Pulmonary artery endothelial cell (primary cell): ENCODE results near the gene GPALPP1. TPM values are rescaled to one million over a fixed set of nuclear protein-coding genes. Genes with fewer than 3 reads are reported as not detected.
"Not testable (repeated sequence)": the region's sequence is repeated elsewhere in the genome, so short reads cannot be mapped to it uniquely, and the experiment has no call there.

Source experiments
- DNase-seq: peaks from one replicate; pipeline ENCODE4 v3.0.0-alpha.2; 2011; ENCODE audit warnings: low read depth, low spot score
- total RNA-seq: library from RNA; depleted of rRNA; stranded (reverse); fragments of >200 nt; gene quantifications from 2 replicates; pipeline ENCODE4 v1.2.3, GENCODE V29; 2014

Gene GPALPP1
- total RNA-seq, 1 donor from 2014 or later = 30.1 TPM

DNA sequence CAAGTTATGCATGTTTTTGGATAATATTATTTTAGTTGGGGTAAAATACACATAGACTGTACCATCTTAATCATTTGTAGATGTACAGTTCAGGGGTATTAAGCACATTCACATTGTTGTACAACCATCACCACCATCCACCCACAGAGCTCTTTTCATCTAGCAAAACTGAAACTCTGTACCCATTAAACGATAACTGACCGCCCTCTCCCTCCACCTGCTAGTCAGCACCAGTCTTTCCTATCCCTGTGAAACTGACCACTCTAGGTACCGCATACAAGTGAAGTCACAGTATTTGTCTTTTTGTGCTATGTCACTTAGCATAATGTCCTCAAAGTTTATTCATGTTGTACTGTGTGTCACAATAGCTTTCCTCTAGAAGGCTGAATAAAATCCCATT is 70.7 kb downstream of the GPALPP1 start:
- no peak for DNase-seq

DNA sequence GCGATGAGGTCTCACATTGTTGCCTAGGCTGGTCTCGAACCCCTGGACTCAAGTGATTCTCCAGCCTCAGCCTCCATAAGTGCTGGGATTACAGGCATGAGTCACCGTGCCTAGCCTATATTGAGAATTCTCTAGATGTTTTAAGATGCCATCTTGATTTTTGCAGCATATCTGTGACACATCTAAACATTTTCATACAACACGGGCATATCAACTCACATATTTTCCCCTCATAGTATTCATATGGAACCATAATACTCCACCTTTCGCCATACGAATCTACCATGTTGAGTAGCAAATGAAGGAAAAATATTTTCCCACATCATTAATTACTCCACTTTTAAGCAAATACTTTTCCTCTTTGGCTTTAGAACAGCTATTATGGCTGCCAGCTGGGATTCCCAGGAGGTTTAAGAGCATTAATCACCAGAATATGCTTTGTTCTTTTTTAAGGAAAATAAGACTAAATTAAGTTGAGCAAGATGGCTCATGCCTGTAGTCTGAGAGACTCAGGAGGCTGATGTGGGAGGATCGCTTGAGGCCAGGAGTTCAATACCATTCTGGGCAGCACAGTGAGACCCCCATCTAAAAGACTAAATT is 74.0 kb downstream of the GPALPP1 start:
- DNase-seq = no peak

DNA sequence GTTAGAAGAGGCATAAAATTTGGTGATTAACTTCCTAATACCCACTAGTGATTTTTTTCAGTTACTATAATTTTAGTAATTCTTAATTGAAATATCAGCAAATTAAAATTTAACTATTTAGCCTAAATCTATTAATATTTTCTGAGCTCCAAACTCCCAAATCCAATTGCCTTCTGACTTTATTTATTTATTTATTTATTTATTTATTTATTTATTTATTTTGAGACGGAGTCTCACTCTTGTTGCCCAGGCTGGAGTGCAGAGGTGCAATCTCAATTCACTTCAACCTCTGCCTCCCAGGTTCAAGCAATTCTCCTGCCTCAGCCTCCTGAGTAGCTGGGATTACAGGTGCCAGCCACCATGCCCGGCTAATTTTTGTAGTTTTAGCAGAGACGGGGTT is 74.6 kb downstream of the GPALPP1 start:
- DNase-seq = not testable (repeated sequence)

DNA sequence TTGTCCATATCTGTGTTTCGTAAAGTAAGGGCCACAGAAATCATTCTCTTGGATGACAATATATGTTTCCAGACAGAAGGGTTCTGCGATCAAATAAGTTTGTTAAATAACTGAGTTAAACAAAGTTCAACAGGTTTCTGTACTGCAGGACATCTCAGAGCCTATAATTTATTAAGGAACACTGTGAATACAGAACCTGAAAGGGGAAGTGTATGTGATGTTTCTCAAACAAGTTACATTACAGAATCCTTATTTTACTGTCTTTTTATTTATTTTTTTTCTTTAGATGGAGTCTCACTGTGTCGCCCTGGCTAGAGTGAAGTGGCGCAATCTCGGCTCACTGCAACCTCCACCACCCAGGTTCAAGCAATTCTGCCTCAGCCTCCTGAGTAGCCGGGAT is 75.6 kb downstream of the GPALPP1 start:
- no peak for DNase-seq

DNA sequence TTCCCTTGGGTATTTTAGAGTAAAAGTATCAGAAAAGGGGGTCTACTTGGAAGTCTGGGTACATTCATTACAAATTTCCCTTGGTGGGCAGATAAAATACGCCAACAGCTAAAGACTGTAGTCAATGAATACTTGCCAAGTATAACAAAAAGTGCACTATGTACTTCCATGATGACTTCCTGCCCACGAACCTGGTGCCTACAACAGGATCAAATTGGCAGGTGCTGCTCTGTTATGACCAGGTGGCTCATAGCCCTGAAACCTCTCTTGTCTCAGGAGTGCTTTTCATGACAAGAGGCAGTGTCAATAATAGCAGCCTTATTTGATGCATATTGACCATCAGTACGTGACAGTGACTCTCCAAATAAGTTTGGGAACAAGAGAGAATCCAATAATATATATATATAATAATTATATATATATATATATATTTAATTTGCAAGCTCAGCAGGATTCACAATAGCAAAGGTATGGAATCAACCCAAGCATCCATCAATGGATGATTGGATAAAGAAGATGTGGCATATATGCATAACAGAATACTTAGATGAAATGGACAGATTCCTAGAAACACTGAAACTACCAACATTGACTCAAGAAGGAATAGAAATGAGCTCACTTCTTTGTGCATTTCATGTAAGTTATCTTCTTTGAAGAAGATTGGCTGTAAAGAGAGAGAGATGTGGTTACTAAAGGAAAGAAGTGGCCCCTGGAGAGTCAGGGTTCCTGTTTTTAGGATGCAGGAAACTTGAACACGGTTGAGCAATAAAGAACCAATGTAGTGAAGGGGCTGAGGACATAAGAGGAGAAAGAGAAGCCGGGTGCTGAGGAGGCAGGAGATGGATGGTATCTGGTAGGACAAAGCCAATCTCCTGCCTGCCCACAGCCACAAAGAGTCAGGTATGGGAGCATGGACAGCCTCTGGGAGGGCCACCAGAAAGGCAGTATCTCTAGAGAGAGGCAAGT is 79.0 kb downstream of the GPALPP1 start:
- DNase-seq = no peak

DNA sequence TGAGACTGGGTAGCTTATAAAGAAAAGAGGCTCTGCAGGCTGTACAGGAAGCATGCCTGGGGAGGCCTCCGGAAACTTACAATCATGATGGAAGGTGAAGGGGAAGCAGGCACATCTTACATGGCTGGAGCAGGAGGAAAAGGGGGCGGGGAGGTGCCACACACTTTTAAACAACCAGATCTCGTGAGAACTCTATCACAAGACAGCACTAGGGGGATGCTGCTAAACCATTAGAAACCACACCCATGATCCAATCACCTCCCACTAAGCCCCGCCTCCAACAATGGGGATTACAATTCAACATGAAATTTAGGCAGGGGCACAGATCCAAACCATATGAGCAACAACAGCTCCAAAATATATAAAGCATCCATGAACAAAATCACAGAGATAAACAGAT is 84.5 kb downstream of the GPALPP1 start:
- no peak for DNase-seq

GRCh38 chr13:45074721-45075120 is 85.4 kb downstream of the GPALPP1 start:
- DNase-seq = no peak

DNA sequence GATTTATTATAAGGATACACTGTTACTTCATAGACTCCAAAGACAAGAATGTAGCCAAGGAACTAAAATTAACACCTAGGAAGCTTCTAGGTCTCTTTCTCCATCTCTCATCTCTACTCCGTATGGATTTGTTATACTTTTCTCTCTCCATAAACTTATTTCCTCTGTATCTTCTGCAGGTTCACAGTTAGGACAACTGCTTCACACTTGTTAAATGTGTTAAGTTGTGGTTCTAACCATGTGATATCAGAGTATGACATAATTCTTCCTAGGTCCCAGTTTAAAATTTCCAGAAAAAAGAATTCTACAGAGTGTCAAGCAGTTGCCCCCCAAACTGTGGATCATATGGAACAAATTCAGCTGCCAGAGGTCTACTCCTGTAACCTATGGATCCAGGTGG is 88.7 kb downstream of the GPALPP1 start:
- DNase-seq = no peak

Other genes starting within 250 kb of the GPALPP1 start
- gene NUFIP1, start 67 bp upstream of the GPALPP1 start, total RNA-seq = 2.5 TPM in 2 replicates
- gene GTF2F2, start 131.0 kb downstream of the GPALPP1 start, total RNA-seq = 23.6 and 25.4 TPM in 2 replicates
- not detected in 2 replicates for gene KCTD4, start 211.5 kb downstream of the GPALPP1 start, total RNA-seq